ENCODE data around the gene OPRL1. TPM values are rescaled to one million over a fixed set of nuclear protein-coding genes. Genes with fewer than 3 reads are reported as not detected.
A peak's percentile ranks its signal among the peaks of the same experiment; 100 is the strongest.
"Not testable (repeated sequence)": the region's sequence is repeated elsewhere in the genome, so short reads cannot be mapped to it uniquely, and the experiment has no call there.

The OPRL1 gene
- total RNA-seq, 4 donors from 2014 or later, result 0.54 to 0.94 (median 0.68) TPM

- 66 to 72% methylated on average over 5 of the region's 5 CpGs for WGBS, 2 donors
Observed at GRCh38 chr20:64130271-64130670, 50.4 kb downstream of the OPRL1 start.

DNA sequence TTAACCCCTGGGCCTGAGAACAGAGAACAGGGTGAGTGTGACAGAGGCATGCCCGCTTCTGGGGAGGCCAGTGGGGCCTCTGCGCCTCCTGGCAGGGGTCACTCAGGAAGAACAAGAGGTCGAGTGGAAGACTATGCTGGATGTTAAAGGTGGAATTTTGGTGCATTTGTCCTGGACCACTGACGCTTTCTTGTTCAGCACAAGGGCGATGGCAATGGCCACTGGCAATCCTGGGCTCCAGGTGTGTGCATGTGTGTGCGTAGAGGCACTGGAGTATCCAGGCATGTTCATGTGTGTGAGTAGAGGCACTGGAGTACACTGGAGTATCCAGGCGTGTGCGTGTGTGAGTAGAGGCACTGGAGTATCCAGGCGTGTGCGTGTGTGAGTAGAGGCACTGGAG lies 51.0 kb downstream of the OPRL1 start:
- no peak overlapping the region for H3K4me3 ChIP-seq (replicated peaks in 1 of 3)
- 85 to 90% methylated on average over 10 of the region's 10 CpGs for WGBS, 2 donors
- no peaks in the 10 kb centered on the region for H3K36me3 ChIP-seq
- H3K27me3 ChIP-seq, result no peaks in the 10 kb centered on the region
- H3K4me1 ChIP-seq, result no peaks in the 10 kb centered on the region
- H3K9me3 ChIP-seq, result no peaks in the 10 kb centered on the region
- DNase-seq, result no peak
- TF ChIP-seq CTCF (IDR thresholded peaks at IDR 0.05) (no peak), POLR2A (IDR thresholded peaks at IDR 0.05) (no peak)
- intact Hi-C loops (cut with DNase I), result no loop called here
- H3K27ac ChIP-seq, result no peak overlapping the region

More at GRCh38 chr20:64130271-64130670, 50.4 kb downstream of the OPRL1 start:
- Histone ChIP-seq H3K27ac (no peak overlapping the region), H3K4me1 (no peaks in the 10 kb centered on the region), H3K27me3 (no peaks in the 10 kb centered on the region), H3K36me3 (no peaks in the 10 kb centered on the region), H3K9me3 (no peaks in the 10 kb centered on the region), H3K4me3 (replicated peaks in 1 of 3) (no peak overlapping the region)
- TF ChIP-seq POLR2A (IDR thresholded peaks at IDR 0.05) (no peak), CTCF (IDR thresholded peaks at IDR 0.05) (no peak)
- no peak for DNase-seq
- intact Hi-C loops (cut with DNase I), result no loop called here

DNA sequence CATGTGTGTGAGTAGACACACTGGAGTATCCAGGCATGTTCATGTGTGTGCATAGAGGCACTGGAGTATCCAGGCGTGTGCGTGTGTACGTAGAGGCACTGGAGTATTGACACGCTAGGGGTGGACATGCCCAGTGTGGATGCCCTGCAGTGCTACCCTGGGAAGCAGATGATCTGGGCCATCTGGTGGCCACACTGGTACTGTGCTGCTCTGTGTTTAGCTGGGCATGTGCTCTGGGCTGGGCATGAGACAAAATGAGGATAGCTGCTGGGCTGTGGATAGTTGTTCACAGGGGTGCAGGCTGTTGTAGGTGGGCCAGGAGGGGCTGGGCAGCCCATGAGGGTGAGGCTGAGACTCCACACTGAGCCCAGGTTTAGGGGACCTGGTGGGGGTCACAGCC lies 51.5 kb downstream of the OPRL1 start:
- no peak overlapping the region for H3K4me3 ChIP-seq (replicated peaks in 1 of 3)
- H3K27me3 ChIP-seq, result no peaks in the 10 kb centered on the region
- 85 to 90% methylated on average over 4 of the region's 4 CpGs for WGBS, 2 donors
- H3K36me3 ChIP-seq, result no peaks in the 10 kb centered on the region
- no peak for DNase-seq
- no peaks in the 10 kb centered on the region for H3K9me3 ChIP-seq
- no peak overlapping the region for H3K27ac ChIP-seq
- intact Hi-C loops (cut with DNase I), result no loop called here
- TF ChIP-seq POLR2A (IDR thresholded peaks at IDR 0.05) (no peak), CTCF (IDR thresholded peaks at IDR 0.05) (no peak)
- no peaks in the 10 kb centered on the region for H3K4me1 ChIP-seq

- 39 to 57% methylated on average over 8 of the region's 8 CpGs for WGBS, 2 donors
- intact Hi-C loops (cut with DNase I), result no loop called here
- Histone ChIP-seq H3K36me3 (no peaks in the 10 kb centered on the region), H3K9me3 (no peaks in the 10 kb centered on the region), H3K27ac (no peak overlapping the region), H3K27me3 (no peaks in the 10 kb centered on the region), H3K4me1 (no peaks in the 10 kb centered on the region), H3K4me3 (replicated peaks in 1 of 3) (no peak overlapping the region)
- TF ChIP-seq CTCF (IDR thresholded peaks at IDR 0.05) (peak in 1 of 6 experiments; percentile 10), POLR2A (IDR thresholded peaks at IDR 0.05) (no peak)
- no peak for DNase-seq
Observed at GRCh38 chr20:64133951-64134407, 54.1 kb downstream of the OPRL1 start.

DNA sequence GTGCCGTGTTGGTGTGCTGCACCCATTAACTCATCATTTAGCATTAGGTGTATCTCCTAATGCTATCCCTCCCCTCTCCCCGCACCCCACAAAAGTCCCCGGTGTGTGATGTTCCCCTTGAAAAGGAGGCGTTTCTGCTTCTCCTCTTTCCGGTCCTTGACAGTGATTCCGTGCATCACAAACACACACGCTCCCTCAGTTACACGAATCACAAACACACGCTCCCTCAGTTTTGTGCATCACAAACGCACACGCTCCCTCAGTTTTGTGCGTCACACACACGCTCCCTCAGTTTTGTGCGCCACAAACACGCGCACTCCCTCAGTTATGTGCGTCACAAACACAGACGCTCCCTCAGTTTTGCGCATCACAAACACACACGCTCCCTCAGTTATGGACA lies 54.9 kb downstream of the OPRL1 start:
- DNase-seq; intact Hi-C loops (cut with DNase I); H3K4me3 ChIP-seq (replicated peaks in 1 of 3); H3K36me3 ChIP-seq; H3K4me1 ChIP-seq; H3K27me3 ChIP-seq; H3K27ac ChIP-seq; H3K9me3 ChIP-seq: not testable (repeated sequence)
- WGBS, 2 donors, result 68 to 78% methylated on average over 20 of the region's 20 CpGs
